ENCODE data around the gene RYR3. TPM values are rescaled to one million over a fixed set of nuclear protein-coding genes. Genes with fewer than 3 reads are reported as not detected.

Gene RYR3
- total and polyA plus RNA-seq, 2 donors (not counting 1 experiment from before 2014, with no cell fraction given) = not detected

GRCh38 chr15:33343275-33343674, 32.5 kb downstream of the RYR3 start:
- no peak overlapping the region for H3K4me3 ChIP-seq (ENCODE audit: control extremely low read depth in 1 of 5, extremely low read depth in 1 of 5, insufficient read depth in 1 of 5, low read depth in 2 of 5, low read length in 4 of 5)
- H3K36me3 ChIP-seq (replicated peaks in 1 of 2; ENCODE audit: control extremely low read depth in 1 of 2, control insufficient read depth in 1 of 2, extremely low read depth in 1 of 2, insufficient read depth in 2 of 2, low read length in 1 of 2) = no peaks in the 10 kb centered on the region
- H3K4me2 ChIP-seq (replicated peaks; ENCODE audit: low read depth, low read length, poor library complexity, severe bottlenecking) = no peak overlapping the region
- no peak for ATAC-seq (ENCODE audit: low read depth)
- H3K27me3 ChIP-seq (replicated peaks in 1 of 4; ENCODE audit: control extremely low read depth in 1 of 4, control insufficient read depth in 3 of 4, insufficient read depth in 4 of 4, low read length in 3 of 4) = no peaks in the 10 kb centered on the region
- H3K79me2 ChIP-seq (ENCODE audit: control insufficient read depth, insufficient read depth, low read length) = no peaks in the 10 kb centered on the region
- no peaks in the 10 kb centered on the region for H3K4me1 ChIP-seq (ENCODE audit: control insufficient read depth in 2 of 2, insufficient read depth in 2 of 2, low read length in 2 of 2)
- no peak overlapping the region for H3K27ac Mint-ChIP-seq
- ChIA-PET CTCF (no interaction called here), POLR2A (no interaction called here)
- no peak for DNase-seq
- H3K9me3 ChIP-seq (ENCODE audit: control extremely low read depth in 1 of 3, control insufficient read depth in 2 of 3, insufficient read depth in 1 of 3, low read length in 2 of 3) = no peaks in the 10 kb centered on the region
- peaks cover 4% of the 10 kb centered on the region for H3K27me3 Mint-ChIP-seq
- H3K4me1 Mint-ChIP-seq = no peaks in the 10 kb centered on the region
- H3K9me3 Mint-ChIP-seq (ENCODE audit: insufficient read depth) = peaks cover 2% of the 10 kb centered on the region
- H3K27ac ChIP-seq (ENCODE audit: low read length in 2 of 2) = no peak overlapping the region
- no peak overlapping the region for H3K4me3 Mint-ChIP-seq
- 100% methylated on average over 2 of the region's 5 CpGs for WGBS (ENCODE audit: insufficient coverage)
- TF ChIP-seq EZH2 (IDR thresholded peaks at IDR 0.05; ENCODE audit: borderline replicate concordance, insufficient read depth, low read depth, low read length, poor library complexity, severe bottlenecking) (no peak), CTCF (IDR thresholded peaks at IDR 0.05) (no peak)
- H4K20me1 ChIP-seq (ENCODE audit: control insufficient read depth, insufficient read depth, low read length, poor library complexity, severe bottlenecking) = no peaks in the 10 kb centered on the region
- intact Hi-C loops (cut with micrococcal nuclease) = no loop called here
- H3K9ac ChIP-seq (ENCODE audit: low read length) = no peak overlapping the region
- H2AFZ ChIP-seq (ENCODE audit: insufficient read depth, low read depth, low read length, poor library complexity, severe bottlenecking) = no peak overlapping the region

GRCh38 chr15:33344111-33344510, 33.3 kb downstream of the RYR3 start:
- H4K20me1 ChIP-seq (ENCODE audit: control insufficient read depth, insufficient read depth, low read length, poor library complexity, severe bottlenecking) = no peaks in the 10 kb centered on the region
- no peak overlapping the region for H3K27ac ChIP-seq (ENCODE audit: low read length in 2 of 2)
- ChIA-PET CTCF (no interaction called here), POLR2A (no interaction called here)
- no peak overlapping the region for H3K27ac Mint-ChIP-seq
- no peaks in the 10 kb centered on the region for H3K4me1 Mint-ChIP-seq
- peaks cover 2% of the 10 kb centered on the region for H3K9me3 Mint-ChIP-seq (ENCODE audit: insufficient read depth)
- no peaks in the 10 kb centered on the region for H3K36me3 ChIP-seq (replicated peaks in 1 of 2; ENCODE audit: control extremely low read depth in 1 of 2, control insufficient read depth in 1 of 2, extremely low read depth in 1 of 2, insufficient read depth in 2 of 2, low read length in 1 of 2)
- no peaks in the 10 kb centered on the region for H3K9me3 ChIP-seq (ENCODE audit: control extremely low read depth in 1 of 3, control insufficient read depth in 2 of 3, insufficient read depth in 1 of 3, low read length in 2 of 3)
- intact Hi-C loops (cut with micrococcal nuclease) = no loop called here
- H3K4me3 ChIP-seq (ENCODE audit: control extremely low read depth in 1 of 5, extremely low read depth in 1 of 5, insufficient read depth in 1 of 5, low read depth in 2 of 5, low read length in 4 of 5) = no peak overlapping the region
- H3K79me2 ChIP-seq (ENCODE audit: control insufficient read depth, insufficient read depth, low read length) = no peaks in the 10 kb centered on the region
- no peaks in the 10 kb centered on the region for H3K27me3 ChIP-seq (replicated peaks in 1 of 4; ENCODE audit: control extremely low read depth in 1 of 4, control insufficient read depth in 3 of 4, insufficient read depth in 4 of 4, low read length in 3 of 4)
- no peak for ATAC-seq (ENCODE audit: low read depth)
- no peaks in the 10 kb centered on the region for H3K4me1 ChIP-seq (ENCODE audit: control insufficient read depth in 2 of 2, insufficient read depth in 2 of 2, low read length in 2 of 2)
- TF ChIP-seq EZH2 (IDR thresholded peaks at IDR 0.05; ENCODE audit: borderline replicate concordance, insufficient read depth, low read depth, low read length, poor library complexity, severe bottlenecking) = no peak
- TF ChIP-seq CTCF (IDR thresholded peaks at IDR 0.05) = no peak
- H3K4me2 ChIP-seq (replicated peaks; ENCODE audit: low read depth, low read length, poor library complexity, severe bottlenecking) = no peak overlapping the region
- DNase-seq = no peak
- peaks cover 4% of the 10 kb centered on the region for H3K27me3 Mint-ChIP-seq
- no peak overlapping the region for H3K9ac ChIP-seq (ENCODE audit: low read length)
- H3K4me3 Mint-ChIP-seq = no peak overlapping the region
- no CpG with 5 or more reads among the region's 2 CpGs for WGBS (ENCODE audit: insufficient coverage)
- no peak overlapping the region for H2AFZ ChIP-seq (ENCODE audit: insufficient read depth, low read depth, low read length, poor library complexity, severe bottlenecking)
